ENCODE data around the gene TRAPPC5. TPM values are rescaled to one million over a fixed set of nuclear protein-coding genes. Genes with fewer than 3 reads are reported as not detected.

TRAPPC5 gene
- total RNA-seq = 116 TPM
- long read RNA-seq, full-length matches to known transcripts = 45 of 46 reads
- long read RNA-seq, partial matches to known transcripts = 0 of 46 reads
- long read RNA-seq, other reads (novel, unspliced or antisense) = 1 of 46 reads

DNA sequence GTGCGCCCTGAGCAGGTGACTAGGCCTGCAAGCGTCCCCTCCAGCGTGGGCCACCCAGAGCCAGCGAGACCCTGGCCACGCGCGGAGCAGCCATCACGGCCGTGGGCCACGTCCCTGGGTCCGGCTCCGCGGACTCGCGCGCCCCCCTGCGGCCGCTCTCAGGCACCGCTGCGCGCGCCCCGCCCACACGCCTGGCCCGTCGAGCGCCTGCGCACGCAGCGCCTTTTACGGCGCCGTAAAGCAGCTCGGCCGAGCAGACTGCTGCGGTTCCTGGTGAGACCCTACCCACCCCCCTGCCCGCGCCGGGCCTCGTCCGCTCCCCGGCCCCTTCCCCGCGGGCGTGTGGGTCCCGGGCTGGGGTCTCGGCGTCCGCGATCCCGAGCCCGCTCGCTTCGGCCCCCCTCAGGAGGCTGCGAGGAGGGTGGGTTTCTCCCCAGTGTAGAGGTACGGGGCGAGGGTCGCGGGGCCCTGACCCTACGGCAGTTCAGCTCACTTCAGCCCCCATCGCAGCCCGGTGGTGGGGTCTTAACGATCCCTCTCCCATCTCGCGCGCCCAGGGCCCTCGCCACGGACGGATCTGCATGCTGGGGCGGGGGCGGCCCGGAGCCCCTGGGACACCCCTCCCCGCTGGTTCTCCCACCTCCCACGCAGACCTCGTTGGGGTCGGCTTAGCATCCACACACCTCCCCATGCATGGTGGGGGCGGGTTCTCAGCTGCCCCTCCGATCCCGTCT, at the start of gene TRAPPC5:
TRAPPC5 (plus strand) TSS at position 228 of the 734 bp plus-strand sequence. CDS start 1,421 bp downstream, outside the sequence.
- DNase-seq (peak; percentile 94), ATAC-seq (ENCODE audit: poor library complexity) (peak; percentile 94)
- intact Hi-C loops (cut with DNase I) = loop anchor here (5.0 kb wide), 1 partner anchor 113 kb away; no protein-coding TSS in a partner anchor

DNA sequence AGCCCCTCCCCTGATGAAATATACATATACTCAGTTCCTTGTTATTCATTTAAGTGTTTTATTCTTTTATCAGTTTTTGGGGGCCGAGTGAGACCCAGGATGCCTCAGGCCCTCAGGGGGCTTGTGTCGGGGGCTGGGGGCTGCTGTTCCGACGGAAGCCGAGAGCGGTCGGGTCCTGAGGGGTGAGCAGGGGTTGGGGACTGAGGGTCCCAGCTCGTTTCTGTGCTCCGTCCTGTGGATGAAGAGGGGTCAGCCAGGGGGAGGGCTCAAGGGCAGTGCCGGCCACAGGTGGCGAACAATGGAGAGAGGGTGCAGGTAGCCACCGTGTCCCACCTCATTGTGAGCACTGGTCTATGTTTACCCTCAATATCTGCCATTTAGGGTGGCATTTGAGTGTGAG, 49.1 kb upstream of the TRAPPC5 start:
- intact Hi-C loops (cut with DNase I) = no loop called here
- no peak for DNase-seq
- ATAC-seq (ENCODE audit: poor library complexity) = no peak

DNA sequence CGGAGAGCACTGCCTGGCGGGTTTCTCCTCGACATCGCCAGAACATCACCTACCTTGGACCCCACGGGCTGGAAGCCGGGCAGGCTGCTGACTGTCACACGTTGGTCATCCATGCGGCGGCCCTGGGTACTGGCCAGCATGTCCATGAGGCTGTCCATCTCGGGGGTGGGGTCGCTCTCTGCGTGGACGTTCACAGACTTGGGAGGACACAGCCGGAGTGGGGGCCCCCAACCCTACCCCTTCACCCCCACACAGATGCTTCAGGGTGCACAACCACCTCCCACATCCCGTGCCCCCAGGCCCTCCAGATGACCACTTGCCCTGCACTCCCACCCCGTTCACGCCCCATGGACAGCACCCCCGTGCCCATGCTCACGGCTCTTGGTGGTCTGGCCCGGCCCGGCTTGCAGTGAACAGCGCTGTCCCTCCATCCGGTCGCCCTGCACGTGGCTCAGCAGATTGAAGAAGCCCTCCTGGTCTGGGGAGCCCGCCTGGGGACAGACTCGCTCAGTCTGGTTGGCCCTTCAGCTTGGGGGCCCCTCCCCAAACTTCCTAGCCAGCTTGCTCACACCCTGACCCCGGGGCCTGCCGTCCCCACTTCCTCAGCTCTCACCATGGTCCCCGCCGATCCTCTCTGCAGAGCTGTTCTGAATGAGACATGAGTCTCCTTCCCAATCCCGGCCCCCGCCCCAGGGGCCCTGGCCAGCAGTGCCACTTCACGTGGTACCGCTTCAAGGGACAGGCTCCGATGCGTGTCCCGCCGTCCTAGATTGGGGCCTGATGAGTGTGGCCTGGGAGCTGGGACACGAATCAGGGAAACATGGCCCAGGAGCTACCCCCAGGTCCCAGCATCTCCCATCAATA, 48.1 kb upstream of the TRAPPC5 start:
- ATAC-seq (ENCODE audit: poor library complexity) = no peak
- intact Hi-C loops (cut with DNase I) = no loop called here
- DNase-seq = no peak

DNA sequence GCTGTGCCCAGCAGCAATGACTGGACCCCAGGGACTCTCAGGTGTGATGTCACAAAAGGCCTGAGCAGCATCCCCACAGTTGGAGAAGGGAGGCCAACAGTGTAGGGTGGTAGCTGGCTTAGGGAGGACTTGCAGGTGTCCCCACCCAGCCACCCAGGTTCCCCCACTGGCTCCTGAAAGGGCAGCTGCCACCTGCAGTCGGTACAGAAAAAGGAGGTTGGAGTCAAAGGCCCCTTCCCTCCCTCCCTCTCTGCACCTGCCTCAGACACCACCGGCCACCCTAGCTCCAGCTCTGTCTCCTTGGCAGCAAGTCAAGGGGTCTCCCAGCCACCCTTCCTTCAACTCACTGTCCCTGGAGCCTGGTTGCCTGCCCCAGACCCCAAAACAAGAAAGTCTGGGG, 46.9 kb upstream of the TRAPPC5 start, which contains the start of gene PCP2:
PCP2 (minus strand) TSS at position 22 of the 400 bp plus-strand sequence. CDS start 262 bp downstream, outside the sequence.
- intact Hi-C loops (cut with DNase I) = no loop called here
- ATAC-seq (ENCODE audit: poor library complexity) = no peak
- no peak for DNase-seq

DNA sequence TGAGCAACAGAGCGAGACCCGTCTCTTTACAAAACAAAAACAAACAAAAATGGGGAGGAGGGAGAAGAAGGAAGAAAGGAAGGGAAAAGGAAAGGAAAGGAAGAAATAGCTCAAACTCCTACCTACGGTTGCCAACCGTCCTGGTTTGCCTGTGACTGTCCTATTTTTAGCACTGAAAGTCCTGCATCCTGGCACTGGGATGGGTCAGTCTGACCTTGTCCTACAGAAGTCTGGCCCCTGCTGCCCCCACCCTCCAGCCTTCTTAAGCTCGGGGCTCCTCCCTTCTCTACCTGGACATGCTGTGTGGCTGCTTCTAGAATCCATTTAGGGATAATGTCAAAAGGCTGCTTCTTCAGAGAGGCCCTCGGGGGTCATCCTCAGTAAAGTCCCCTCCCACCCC, 45.0 kb upstream of the TRAPPC5 start:
- ATAC-seq (ENCODE audit: poor library complexity) (peak; percentile 28), DNase-seq (no peak)
- intact Hi-C loops (cut with DNase I) = no loop called here

DNA sequence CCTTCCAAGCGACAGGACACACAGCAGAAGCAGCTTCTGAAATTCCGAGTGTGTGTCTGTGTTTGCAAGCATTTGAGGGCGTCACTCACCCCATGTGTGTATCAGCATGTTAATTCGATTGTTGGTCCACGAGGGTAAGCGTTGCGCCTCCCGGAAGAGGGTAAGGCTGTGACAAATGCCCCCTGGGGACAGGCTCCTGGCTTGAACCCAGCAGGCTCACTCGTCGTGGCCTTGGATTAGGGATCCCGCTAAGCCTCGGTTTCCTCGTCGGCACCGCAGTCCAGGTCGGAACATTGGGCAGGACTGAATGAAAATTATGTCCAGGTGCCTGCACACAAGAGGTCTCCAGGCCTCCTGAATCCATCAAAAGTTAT, 44.3 kb upstream of the TRAPPC5 start:
- intact Hi-C loops (cut with DNase I) = no loop called here

DNA sequence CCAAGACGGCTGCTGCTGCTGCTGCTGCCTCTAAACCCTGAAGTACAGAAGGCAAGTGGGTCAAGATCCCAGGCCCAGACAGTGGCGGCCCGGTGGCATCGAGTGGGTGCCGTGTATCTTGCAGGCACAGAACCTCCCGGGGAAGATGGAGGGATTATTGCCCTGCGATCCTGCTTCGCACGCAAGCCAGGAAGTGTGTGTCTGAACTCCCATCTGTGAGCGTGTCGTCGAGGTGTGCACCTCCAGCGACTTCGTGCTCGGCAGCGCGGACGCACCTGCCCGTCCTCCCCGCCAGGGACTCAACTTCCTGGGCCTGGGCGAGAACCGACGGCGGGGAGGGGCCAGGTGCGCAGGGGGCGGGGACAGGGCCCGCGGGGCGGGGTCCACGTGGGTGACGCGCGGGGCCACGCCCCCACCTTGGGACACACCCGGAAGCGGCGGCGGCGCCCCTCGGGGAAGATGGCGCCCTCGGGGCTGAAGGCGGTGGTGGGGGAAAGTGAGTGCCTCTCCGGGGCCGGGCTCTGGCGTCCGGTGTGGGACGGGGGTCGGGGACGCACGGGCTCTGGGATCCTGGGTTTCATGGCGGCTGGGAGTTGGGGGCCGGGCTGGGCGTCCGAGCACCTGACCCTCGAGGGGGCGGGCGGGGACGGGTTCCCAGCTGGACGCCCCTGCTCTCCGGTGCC, 43.8 kb upstream of the TRAPPC5 start, which contains the start of gene STXBP2:
STXBP2 (plus strand) TSS at position 420 of the 683 bp plus-strand sequence; CDS start at position 460, 40 bp downstream.
- DNase-seq (peak; percentile 82), ATAC-seq (ENCODE audit: poor library complexity) (peak; percentile 79)
- intact Hi-C loops (cut with DNase I) = no loop called here

More for the DNA sequence above, 44.3 kb upstream of the TRAPPC5 start:
- no peak for DNase-seq
- no peak for ATAC-seq (ENCODE audit: poor library complexity)

DNA sequence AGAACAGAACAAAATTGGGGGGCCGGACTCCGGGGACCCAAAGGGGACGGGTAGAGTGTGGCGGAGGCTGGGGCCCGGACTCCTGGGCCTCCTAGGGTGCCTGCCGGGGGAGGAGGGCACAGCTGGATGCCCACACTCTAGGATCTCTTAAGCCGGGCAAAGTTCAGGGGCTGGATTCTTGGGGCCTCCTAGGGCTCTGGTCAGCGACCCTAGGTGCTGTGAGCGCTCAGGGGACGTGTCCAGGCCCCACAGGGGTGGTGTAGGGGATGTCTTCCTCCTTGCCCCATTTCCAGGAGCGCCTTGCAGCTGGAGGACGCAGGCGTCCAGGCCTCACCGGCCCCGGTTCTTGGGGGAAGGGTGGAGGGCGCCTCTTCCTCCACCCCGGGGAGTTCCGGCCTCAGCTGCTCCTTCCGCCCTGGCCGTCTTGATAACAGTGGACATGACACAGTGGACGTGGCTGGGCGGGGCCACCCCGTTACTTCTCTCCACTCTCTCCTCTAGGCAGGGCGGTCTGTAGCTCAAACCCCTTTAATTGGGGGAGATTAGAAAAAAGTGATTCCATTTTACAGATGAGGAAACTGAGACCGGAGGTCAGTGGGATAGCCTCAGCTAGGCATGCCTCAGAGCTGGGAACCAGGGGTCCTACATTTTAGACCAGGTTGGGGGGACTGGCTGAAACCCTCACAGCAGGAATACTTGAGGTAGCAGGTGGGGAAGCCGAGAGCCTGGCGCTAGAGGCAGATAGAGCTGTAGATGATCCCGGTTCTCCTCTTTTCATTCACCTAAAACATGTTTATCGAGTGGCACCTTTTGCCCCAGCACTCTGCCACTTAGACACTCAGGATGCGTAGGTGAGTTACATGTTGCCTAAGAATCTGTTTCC, 43.0 kb upstream of the TRAPPC5 start:
- DNase-seq = peak; percentile 81
- peak; percentile 44 for ATAC-seq (ENCODE audit: poor library complexity)

DNA sequence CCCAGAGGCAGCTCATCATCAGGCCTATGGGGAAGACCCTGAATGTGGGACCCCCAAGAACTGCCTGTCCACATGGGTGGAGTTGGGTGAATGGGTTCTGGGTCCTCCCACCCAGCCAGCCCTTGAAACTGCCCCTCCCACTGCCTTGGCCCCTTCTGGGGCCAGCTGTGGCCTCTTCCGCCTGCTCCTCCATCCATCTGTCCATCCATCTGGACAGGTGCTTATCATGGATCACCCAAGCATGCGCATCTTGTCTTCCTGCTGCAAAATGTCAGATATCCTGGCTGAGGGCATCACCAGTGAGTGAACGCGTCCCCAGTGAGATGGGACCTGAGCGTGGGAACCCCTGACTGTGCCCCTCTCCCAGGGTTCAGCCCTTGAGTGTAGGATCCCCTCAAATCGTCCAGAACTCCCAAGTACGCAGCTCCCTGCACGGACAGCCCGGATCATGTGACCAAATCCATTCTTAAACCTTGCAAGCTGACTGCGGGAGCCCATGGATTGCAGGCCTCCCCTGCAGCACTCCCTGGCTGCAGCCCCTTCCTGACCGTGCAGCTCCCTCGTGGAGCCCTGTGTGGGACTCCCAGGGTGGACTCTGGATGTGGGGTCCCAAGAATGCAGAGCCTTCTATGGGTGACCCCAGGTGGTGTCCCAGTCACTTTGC, 41.7 kb upstream of the TRAPPC5 start:
- intact Hi-C loops (cut with DNase I) = no loop called here
- DNase-seq (no peak), ATAC-seq (ENCODE audit: poor library complexity) (no peak)

More for the DNA sequence above, 43.0 kb upstream of the TRAPPC5 start:
- intact Hi-C loops (cut with DNase I) = no loop called here

DNA sequence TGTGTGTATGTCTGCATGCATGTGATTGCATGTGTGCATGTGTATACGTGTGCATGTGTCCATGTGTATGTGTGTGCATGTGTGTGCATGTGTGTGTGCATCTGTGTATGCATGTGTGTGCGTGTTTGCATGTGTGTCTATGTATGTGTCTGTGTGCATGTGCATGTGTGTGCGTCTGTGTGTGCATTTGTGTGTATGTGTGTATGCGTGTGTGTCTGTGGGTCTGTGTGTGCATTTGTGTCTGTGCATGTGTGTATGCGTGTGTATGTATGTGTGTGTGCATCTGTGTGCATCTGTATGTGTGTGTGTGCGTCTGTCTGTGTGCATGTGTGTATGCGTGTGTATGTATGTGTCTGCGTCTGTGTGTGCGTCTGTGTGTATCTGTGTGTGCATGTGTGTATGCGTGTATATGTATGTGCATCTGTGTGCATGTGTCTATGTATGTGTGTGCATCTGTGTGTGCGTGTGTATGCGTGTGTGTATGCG, 40.7 kb upstream of the TRAPPC5 start:
- ATAC-seq (ENCODE audit: poor library complexity) (no peak), DNase-seq (no peak)
- intact Hi-C loops (cut with DNase I) = no loop called here

DNA sequence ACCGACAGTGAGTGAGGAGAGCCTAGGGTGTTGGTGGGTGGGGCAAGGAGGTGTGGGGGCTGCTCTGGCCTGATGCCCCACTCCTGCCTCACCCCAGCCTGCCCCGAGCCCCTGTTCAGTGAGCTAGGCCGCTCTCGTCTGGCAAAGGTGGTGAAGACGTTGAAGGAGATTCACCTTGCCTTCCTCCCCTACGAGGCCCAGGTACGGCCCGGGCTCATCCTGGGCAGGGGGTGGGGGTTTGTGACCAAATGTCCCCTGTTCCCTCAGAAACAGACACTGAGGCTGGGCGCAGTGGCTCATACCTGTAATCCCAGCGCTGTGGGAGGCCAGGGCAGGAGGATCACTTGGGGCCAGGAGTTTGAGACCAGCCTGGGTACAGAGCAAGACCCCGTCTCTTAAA, 39.8 kb upstream of the TRAPPC5 start:
- intact Hi-C loops (cut with DNase I) = no loop called here
- ATAC-seq (ENCODE audit: poor library complexity) (no peak), DNase-seq (no peak)

DNA sequence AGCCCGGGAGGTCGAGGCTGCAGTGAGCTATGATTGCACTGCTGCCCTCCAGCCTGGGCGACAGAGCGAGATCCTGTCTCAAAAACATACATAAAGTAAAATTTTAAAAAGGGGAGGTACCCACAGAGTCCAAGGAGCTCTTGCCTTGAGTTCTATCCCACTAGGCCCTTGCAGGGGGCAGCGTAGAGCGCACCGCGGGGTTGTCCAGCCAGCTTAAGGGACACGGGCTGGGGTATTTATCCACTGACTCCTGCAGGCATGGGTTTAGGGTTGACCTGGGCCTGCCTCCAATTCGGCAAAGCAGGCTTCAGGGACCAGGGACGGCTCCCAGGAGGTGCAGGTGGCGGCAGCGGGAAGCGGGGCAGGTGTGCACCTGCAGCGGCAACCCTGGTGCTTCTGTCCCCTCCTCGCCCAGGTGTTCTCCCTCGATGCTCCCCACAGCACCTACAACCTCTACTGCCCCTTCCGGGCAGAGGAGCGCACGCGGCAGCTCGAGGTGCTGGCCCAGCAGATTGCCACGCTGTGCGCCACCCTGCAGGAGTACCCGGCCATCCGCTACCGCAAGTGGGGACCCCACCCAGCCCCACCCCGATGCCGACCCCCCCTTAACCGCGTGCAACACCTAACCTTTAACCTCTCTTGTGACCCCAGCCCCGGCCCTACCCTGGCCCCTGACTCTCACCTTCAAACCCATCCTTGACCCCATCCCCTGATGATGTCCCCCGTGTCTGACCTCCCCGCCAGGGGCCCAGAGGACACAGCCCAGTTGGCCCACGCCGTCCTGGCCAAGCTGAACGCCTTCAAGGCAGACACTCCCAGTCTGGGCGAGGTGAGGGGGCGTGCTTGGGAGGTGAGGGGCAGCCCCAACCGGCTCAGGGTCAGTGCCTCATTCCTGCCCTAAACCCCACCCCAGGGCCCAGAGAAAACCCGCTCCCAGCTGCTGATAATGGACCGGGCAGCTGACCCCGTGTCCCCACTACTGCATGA, 39.0 kb upstream of the TRAPPC5 start:
- ATAC-seq (ENCODE audit: poor library complexity) = no peak
- DNase-seq = no peak
- intact Hi-C loops (cut with DNase I) = no loop called here

DNA sequence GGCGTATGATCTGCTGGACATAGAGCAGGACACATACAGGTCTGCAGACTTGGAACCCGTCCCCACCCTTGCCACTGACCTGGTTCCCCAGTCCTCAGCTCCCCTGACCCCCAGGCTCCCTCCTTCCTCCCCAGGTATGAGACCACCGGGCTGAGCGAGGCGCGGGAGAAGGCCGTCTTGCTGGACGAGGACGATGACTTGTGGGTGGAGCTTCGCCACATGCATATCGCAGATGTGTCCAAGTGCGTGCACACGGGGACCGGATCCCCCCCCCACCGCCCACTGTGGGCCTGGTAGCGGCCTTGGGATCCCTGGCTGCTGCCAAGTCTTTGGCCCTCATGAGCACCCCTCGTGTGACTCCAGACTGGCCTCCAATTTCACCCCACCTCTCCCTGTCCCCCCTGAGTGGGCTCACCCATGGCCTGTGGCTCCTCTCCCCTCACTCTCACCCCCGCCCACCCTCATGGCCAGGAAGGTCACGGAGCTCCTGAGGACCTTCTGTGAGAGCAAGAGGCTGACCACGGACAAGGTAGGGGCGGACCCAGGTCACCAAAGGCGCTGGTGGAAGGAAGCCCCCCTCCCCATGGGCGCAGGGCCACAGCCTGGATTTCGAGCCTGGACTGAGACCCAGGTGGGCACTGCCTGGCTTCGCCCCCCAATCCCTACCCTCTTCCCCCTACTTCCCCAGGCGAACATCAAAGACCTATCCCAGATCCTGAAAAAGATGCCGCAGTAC, 38.2 kb upstream of the TRAPPC5 start:
- ATAC-seq (ENCODE audit: poor library complexity) = no peak
- DNase-seq = no peak
- intact Hi-C loops (cut with DNase I) = no loop called here

DNA sequence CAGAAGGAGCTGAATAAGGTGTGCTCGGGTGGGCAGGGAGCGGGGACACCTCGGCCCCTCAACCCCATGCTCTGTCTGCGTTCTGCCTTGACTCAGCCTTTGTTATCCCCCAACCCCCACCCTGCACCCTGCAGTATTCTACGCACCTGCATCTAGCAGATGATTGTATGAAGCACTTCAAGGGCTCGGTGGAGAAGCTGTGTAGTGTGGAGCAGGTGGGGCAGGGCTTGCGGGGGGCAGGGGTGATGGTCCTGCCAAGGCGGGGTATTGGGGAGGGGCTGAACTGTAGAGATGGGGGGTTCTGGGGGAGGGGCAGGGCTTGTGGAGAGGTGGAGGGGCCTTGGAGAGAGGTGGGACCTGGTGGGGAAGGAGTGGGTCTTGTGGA, 37.6 kb upstream of the TRAPPC5 start:
- intact Hi-C loops (cut with DNase I) = no loop called here
- ATAC-seq (ENCODE audit: poor library complexity) (no peak), DNase-seq (no peak)

Data from Right ventricle myocardium superior (tissue), 1 donor.